ENCODE measurements around the gene TRERF1.

GRCh38 chr6:42363926-42364849, 87.5 kb downstream of the TRERF1 start:
- TF ChIP-seq CTCF (conservative IDR thresholded peaks at IDR 0.05) (no peak), EZH2 (IDR thresholded peaks at IDR 0.05; ENCODE audit: low read depth) (no peak)
